HCT116 (cell line): ENCODE results near the gene CD248. TPM values are rescaled to one million over a fixed set of nuclear protein-coding genes. Genes with fewer than 3 reads are reported as not detected.

Experiments
- ATAC-seq: fragments of 200-7000 bp; cut with Tn5 transposase; 2 replicates; pipeline ENCODE4 v1.9.1; 2020; ENCODE audit warnings: mild to moderate bottlenecking, moderate library complexity
- BruUV-seq: library from RNA; stranded (reverse); fragments of 400-500 nt; replicated peaks from 2 replicates; lab custom pipeline; 2021; lab: Mats Ljungman, UMichigan
- CTCF ChIA-PET: fragments of 300-600 bp; sonication (Branson Sonifier 250); formaldehyde crosslinking; loops from one replicate; lab custom pipeline; 2021; ENCODE audit warnings: antibody characterized with exemption; lab: Charles Lee
- POLR2A ChIA-PET: fragments of 300-600, 350-600 bp; sonication (Branson Sonifier 250); formaldehyde crosslinking; loops from one replicate; lab custom pipeline; 2021; ENCODE audit warnings: antibody characterized with exemption; lab: Charles Lee
- RAD21 ChIA-PET, 2 experiments: fragments of 300-600 bp; sonication (Branson Sonifier 250); formaldehyde crosslinking; loops; one replicate each; lab custom pipeline; 2023; ENCODE audit warnings: low total read pairs in 2 of 2; ENCODE audit not compliant: uncharacterized antibody in 2 of 2, unreplicated experiment in 2 of 2, low non-redundant PET in 1 of 2; lab: Charles Lee
- DNase-seq: peaks from one replicate; pipeline ENCODE4 v3.0.0-alpha.2; 2010; ENCODE audit warnings: low read depth, low spot score
- H2AFZ ChIP-seq: fragments of 200-600 bp; shearing (Covaris generic), sonication (generic); 2 replicates; pipeline ENCODE4 v1.6.1; 2017; ENCODE audit warnings: low read depth, mixed run types, mixed read lengths, antibody characterized with exemption, low read length; ENCODE audit not compliant: poor library complexity, severe bottlenecking
- H3K27ac ChIP-seq: 2 replicates; pipeline ENCODE4 v1.5.1; 2012; ENCODE audit warnings: low read depth, low read length
- H3K27me3 ChIP-seq: fragments of 200-600 bp; sonication (generic); 2 replicates; pipeline ENCODE4 v1.6.1; 2016; ENCODE audit warnings: mixed run types, low read length, mixed read lengths; ENCODE audit not compliant: insufficient read depth
- H3K36me3 ChIP-seq, 2 experiments: fragments of 200-500 bp in 1 of 2; fragments of 200-600 bp in 1 of 2; sonication (Bioruptor generic) in 1 of 2; sonication (generic) in 1 of 2; 2 replicates each; pipeline versions ENCODE4 v1.5.1 to v1.6.1; 2014 to 2016; ENCODE audit warnings: low read length in 2 of 2, inconsistent platforms in 1 of 2, mixed read lengths in 1 of 2, mixed run types in 1 of 2; ENCODE audit not compliant: insufficient read depth in 2 of 2, control insufficient read depth in 1 of 2
- H3K4me1 ChIP-seq, 2 experiments: fragments of 200-600 bp in 1 of 2; sonication (generic) in 1 of 2; 2 replicates each; pipeline versions ENCODE4 v1.5.1 to v1.6.1; 2012 to 2017; ENCODE audit warnings: low read length in 2 of 2, inconsistent platforms in 1 of 2, mild to moderate bottlenecking in 1 of 2, mixed read lengths in 1 of 2, mixed run types in 1 of 2, moderate library complexity in 1 of 2; ENCODE audit not compliant: insufficient read depth in 2 of 2, control insufficient read depth in 1 of 2
- H3K4me2 ChIP-seq: fragments of 200-600 bp; sonication (generic); 2 replicates; pipeline ENCODE4 v1.6.1; 2017; ENCODE audit warnings: mixed run types, low read length, mixed read lengths
- H3K4me3 ChIP-seq, 2 experiments: fragments of 200-600 bp in 1 of 2; sonication (generic) in 1 of 2; replicated peaks in 1 of 2; 2 replicates each; pipeline ENCODE4 v1.5.1; 2011 to 2016; ENCODE audit warnings: low read length in 2 of 2, control low read depth in 1 of 2, low read depth in 1 of 2, mild to moderate bottlenecking in 1 of 2, mixed read lengths in 1 of 2, mixed run types in 1 of 2
- H3K79me2 ChIP-seq: fragments of 200-600 bp; sonication (generic); 2 replicates; pipeline ENCODE4 v1.6.1; 2017; ENCODE audit warnings: mild to moderate bottlenecking, mixed run types, low read length, moderate library complexity, mixed read lengths; ENCODE audit not compliant: insufficient read depth
- H3K9ac ChIP-seq: fragments of 200-600 bp; sonication (generic); 2 replicates; pipeline ENCODE4 v1.6.1; 2016; ENCODE audit warnings: low read length, mixed read lengths
- H3K9me2 ChIP-seq: fragments of 200-600 bp; sonication (generic), shearing (Covaris generic); 2 replicates; pipeline ENCODE4 v1.6.1; 2017; ENCODE audit warnings: mixed run types, mild to moderate bottlenecking, moderate library complexity; ENCODE audit not compliant: insufficient read depth
- H3K9me3 ChIP-seq, 2 experiments: fragments of 200-500 bp in 1 of 2; fragments of 200-600 bp in 1 of 2; sonication (Bioruptor generic) in 1 of 2; sonication (generic) in 1 of 2; 2 replicates each; pipeline ENCODE4 v1.6.1; 2014 to 2017; ENCODE audit warnings: low read length in 2 of 2, mixed read lengths in 2 of 2, inconsistent platforms in 1 of 2, low read depth in 1 of 2, mild to moderate bottlenecking in 1 of 2, mixed run types in 1 of 2, moderate library complexity in 1 of 2; ENCODE audit not compliant: control insufficient read depth in 1 of 2, insufficient read depth in 1 of 2
- H4K20me1 ChIP-seq: fragments of 200-600 bp; sonication (generic), shearing (Covaris generic); 2 replicates; pipeline ENCODE4 v1.6.1; 2017; ENCODE audit warnings: mixed run types, mild to moderate bottlenecking, moderate library complexity; ENCODE audit not compliant: insufficient read depth
- ATF3 ChIP-seq: IDR thresholded peaks from 2 replicates; pipeline ENCODE4 v1.6.1; 2012
- CBX3 ChIP-seq: IDR thresholded peaks from 2 replicates; pipeline ENCODE4 v1.6.1; 2012; ENCODE audit warnings: low read depth
- CTCF ChIP-seq, 3 experiments: fragments of 200-600 bp in 1 of 3; sonication (generic) in 1 of 3; IDR thresholded peaks in 2 of 3; conservative IDR thresholded peaks in 1 of 3; 2 replicates each; pipeline ENCODE4 v1.5.1; 2012 to 2017; ENCODE audit warnings: low read depth in 2 of 3, low read length in 2 of 3, antibody characterized with exemption in 1 of 3, borderline replicate concordance in 1 of 3, control low read depth in 1 of 3, mild to moderate bottlenecking in 1 of 3, mixed read lengths in 1 of 3, mixed run types in 1 of 3, moderate library complexity in 1 of 3; ENCODE audit not compliant: insufficient read depth in 1 of 3
- EZH2 ChIP-seq: fragments of 200-600 bp; sonication (generic); IDR thresholded peaks from 2 replicates; pipeline ENCODE4 v1.6.1; 2017; ENCODE audit warnings: antibody characterized with exemption, mixed run types
- EZH2phosphoT487 ChIP-seq: fragments of 200-600 bp; IDR thresholded peaks from 2 replicates; pipeline ENCODE4 v1.6.1; 2018; ENCODE audit warnings: antibody characterized with exemption, borderline replicate concordance
- FOSL1 ChIP-seq: IDR thresholded peaks from 2 replicates; pipeline ENCODE4 v1.6.1; 2012; ENCODE audit warnings: low read depth
- POLR2A ChIP-seq: IDR thresholded peaks from 2 replicates; pipeline ENCODE4 v1.7.0; 2011; ENCODE audit warnings: borderline replicate concordance; ENCODE audit not compliant: insufficient read depth, insufficient read length; ENCODE audit errors: extremely low read depth
- POLR2AphosphoS5 ChIP-seq: IDR thresholded peaks from 2 replicates; pipeline ENCODE4 v1.6.1; 2011; ENCODE audit warnings: mild to moderate bottlenecking, low read depth, low read length, moderate library complexity
- SP1 ChIP-seq: IDR thresholded peaks from 2 replicates; pipeline ENCODE4 v1.6.1; 2012; ENCODE audit warnings: low read depth
- TCF7L2 ChIP-seq: IDR thresholded peaks from 2 replicates; pipeline ENCODE4 v1.7.0; 2011; ENCODE audit warnings: borderline replicate concordance, inconsistent platforms; ENCODE audit not compliant: insufficient read depth, insufficient read length; ENCODE audit errors: extremely low read depth
- YY1 ChIP-seq: IDR thresholded peaks from 2 replicates; pipeline ENCODE4 v1.6.1; 2011; ENCODE audit warnings: low read length, low read depth, moderate library complexity, mild to moderate bottlenecking; ENCODE audit not compliant: insufficient replicate concordance; ENCODE audit errors: extremely low read depth
- ZBTB33 ChIP-seq: IDR thresholded peaks from 2 replicates; pipeline ENCODE4 v1.6.1; 2011; ENCODE audit warnings: mild to moderate bottlenecking, low read length, moderate library complexity; ENCODE audit not compliant: insufficient replicate concordance; ENCODE audit errors: extremely low read depth
- ZFX ChIP-seq: fragments of 450-650 bp; IDR thresholded peaks from 2 replicates; pipeline ENCODE4 v1.6.1; 2017
- ZNF274 ChIP-seq: fragments of 200-500 bp; sonication (Bioruptor generic); IDR thresholded peaks from 2 replicates; pipeline ENCODE4 v1.6.1; 2014; ENCODE audit warnings: mild to moderate bottlenecking, low read depth, low read length, inconsistent platforms
- intact Hi-C: fragments of 100-400 bp; cut with micrococcal nuclease; formaldehyde crosslinking; loops from 2 replicates; pipeline ENCODE4 v1.10.0; 2022
- total RNA-seq: library from RNA; stranded (reverse); gene quantifications from one replicate; pipeline ENCODE4 v1.2.1, GENCODE V29; 2021; ENCODE audit not compliant: unreplicated experiment

CD248 gene
- total RNA-seq, 1 experiment from 2014 or later: 0.32 TPM

- no peak overlapping the region for H3K4me3 ChIP-seq
- H3K4me1 ChIP-seq: peaks cover 14 to 44% of the 10 kb centered on the region in 2 experiments
- intact Hi-C loops: no loop called here
- no peak overlapping the region; the same call in 1 of the 2 replicates for H3K27ac ChIP-seq
- POLR2A ChIA-PET: interaction anchor here (0.9 kb wide), 1 partner anchor 18 kb away, joined by 8 read pairs; the partner anchor contains the start of gene RAB1B
- DNase-seq: no peak
- RAD21 ChIA-PET: no interaction called here
- H2AFZ ChIP-seq: no peak overlapping the region
- no peaks in the 10 kb centered on the region for H3K9me2 ChIP-seq
- no peak for ATAC-seq
- TF ChIP-seq ATF3: no peak
- TF ChIP-seq YY1: no peak
- no peak for TF ChIP-seq CBX3
- TF ChIP-seq ZFX: no peak
- TF ChIP-seq ZBTB33: no peak
- TF ChIP-seq SP1: no peak
- no peak for TF ChIP-seq CTCF (IDR thresholded peaks at IDR 0.05 in 2 of 3, conservative IDR thresholded peaks at IDR 0.05 in 1 of 3; ENCODE audit: borderline replicate concordance in 1 of 3, insufficient read depth in 1 of 3, low read depth in 2 of 3, low read length in 2 of 3)
- no peak for TF ChIP-seq ZNF274
- no peak for TF ChIP-seq FOSL1
- no peak for TF ChIP-seq POLR2A
- TF ChIP-seq POLR2AphosphoS5: no peak
- TF ChIP-seq EZH2phosphoT487: no peak
- no peak for TF ChIP-seq TCF7L2
- TF ChIP-seq EZH2: no peak
- H3K79me2 ChIP-seq: peaks cover 19% of the 10 kb centered on the region
- H3K9ac ChIP-seq: no peak overlapping the region
- H3K9me3 ChIP-seq: no peaks in the 10 kb centered on the region
- no peaks in the 10 kb centered on the region for H4K20me1 ChIP-seq
- no TSS peak for BruUV-seq
- H3K27me3 ChIP-seq: no peaks in the 10 kb centered on the region
- no peak overlapping the region for H3K4me2 ChIP-seq
- CTCF ChIA-PET: interaction anchor here (3.4 kb wide), 1 partner anchor 25 kb away, joined by 25 read pairs; no protein-coding TSS in a partner anchor
- no peaks in the 10 kb centered on the region for H3K36me3 ChIP-seq
These were observed 30.1 kb downstream of the CD248 start for GRCh38 chr11:66286699-66287098.
